GM12872 (cell line): ENCODE data around the gene DNTT.

Experiments
- CTCF ChIP-seq: IDR thresholded peaks from 3 replicates; pipeline ENCODE4 v1.5.1; 2011; ENCODE audit warnings: low read depth, mild to moderate bottlenecking, low read length, moderate library complexity; ENCODE audit not compliant: insufficient read depth

DNTT gene

GRCh38 chr10:96384506-96384905, 80.3 kb downstream of the DNTT start:
- TF ChIP-seq CTCF: no peak

GRCh38 chr10:96387161-96387560, 82.9 kb downstream of the DNTT start:
- no peak for TF ChIP-seq CTCF

GRCh38 chr10:96387601-96388000, 83.4 kb downstream of the DNTT start:
- TF ChIP-seq CTCF: no peak
